Measurements from ENCODE around the gene BOK. TPM values are rescaled to one million over a fixed set of nuclear protein-coding genes. Genes with fewer than 3 reads are reported as not detected.

The BOK gene
- total and polyA plus RNA-seq, 2 of the 4 experiments (the other 2 are of a cell fraction): 13.3 to 34.4 TPM

- in situ Hi-C loops (cut with MboI; ENCODE audit: low sequenced_read_pairs) (no loop called here), intact Hi-C loops (cut with micrococcal nuclease) (no loop called here), dilution Hi-C loops (cut with HindIII; ENCODE audit: low sequenced_read_pairs, unreplicated experiment) (no loop called here)
- no peak overlapping the region for H3K9ac ChIP-seq (ENCODE audit: low read depth, low read length)
- ChIA-PET POLR2A (ENCODE audit: unreplicated experiment) (no interaction called here), CTCF (no interaction called here)
- no peak overlapping the region for H2AFZ ChIP-seq (replicated peaks; ENCODE audit: low read length, poor library complexity)
- H2BK20ac ChIP-seq (ENCODE audit: low read depth, low read length): no peak overlapping the region
- no peak overlapping the region for H2AK5ac ChIP-seq (ENCODE audit: low read depth, low read length)
- BruUV-seq (replicated peaks): no TSS peak
- no peak overlapping the region for H4K8ac ChIP-seq (ENCODE audit: low read depth in 2 of 2, low read length in 2 of 2)
- H3K56ac ChIP-seq (ENCODE audit: extremely low read depth, insufficient read depth, low read length): no peak overlapping the region
- H3K4me3 ChIP-seq (ENCODE audit: insufficient read depth, low read depth, low read length): no peak overlapping the region
- H3K27ac ChIP-seq (ENCODE audit: insufficient read depth, low read length): no peak overlapping the region
- H4K20me1 ChIP-seq (ENCODE audit: insufficient read depth, low read length): no peaks in the 10 kb centered on the region; the same call in 1 of the 2 replicates
- no peaks in the 10 kb centered on the region for H3K27me3 ChIP-seq (ENCODE audit: control insufficient read depth, insufficient read depth, low read length)
- no peak overlapping the region for H3K18ac ChIP-seq (ENCODE audit: low read depth, low read length)
- H3K4me2 ChIP-seq (ENCODE audit: low read depth, low read length): no peak overlapping the region
- 0 out of 2 replicates have a peak, but pooled peaks cover 3% of the 10 kb centered on the region for H3K9me1 ChIP-seq (ENCODE audit: insufficient read depth, low read length)
- peaks cover 39% of the 10 kb centered on the region for H3K36me3 ChIP-seq (ENCODE audit: control insufficient read depth, insufficient read depth, low read length)
- peaks cover 12 to 24% of the 10 kb centered on the region in 2 experiments for H3K79me1 ChIP-seq (ENCODE audit: low read depth in 1 of 2, low read length in 2 of 2)
- no peak for TF ChIP-seq SMC3 (IDR thresholded peaks at IDR 0.05; ENCODE audit: low read depth, low read length)
- no peak for TF ChIP-seq CEBPB (IDR thresholded peaks at IDR 0.05; ENCODE audit: low read depth, low read length)
- TF ChIP-seq RAD21 (IDR thresholded peaks at IDR 0.05; ENCODE audit: low read length): no peak
- TF ChIP-seq CTCF (conservative IDR thresholded peaks at IDR 0.05; ENCODE audit: low read depth, low read length): no peak
- TF ChIP-seq MAFK (IDR thresholded peaks at IDR 0.05; ENCODE audit: low read depth, low read length): no peak
- TF ChIP-seq MAZ (IDR thresholded peaks at IDR 0.05; ENCODE audit: borderline replicate concordance, low read depth, low read length): no peak
- no peak for TF ChIP-seq ELK1 (IDR thresholded peaks at IDR 0.05; ENCODE audit: borderline replicate concordance, low read depth, low read length)
- no peaks in the 10 kb centered on the region; the same call in 1 of the 2 replicates for H3K4me1 ChIP-seq (ENCODE audit: control insufficient read depth, insufficient read depth, low read length)
- no peak overlapping the region for H2BK120ac ChIP-seq (ENCODE audit: low read depth, low read length)
- no peak overlapping the region for H3K23ac ChIP-seq (ENCODE audit: low read depth, low read length)
- H3K9me3 ChIP-seq (ENCODE audit: control insufficient read depth, insufficient read depth, low read length): no peaks in the 10 kb centered on the region
- H4K5ac ChIP-seq (ENCODE audit: low read depth, low read length): no peak overlapping the region
- no peak overlapping the region for H3K4ac ChIP-seq (ENCODE audit: low read depth, low read length)
- H2BK5ac ChIP-seq (ENCODE audit: low read depth, low read length, poor library complexity, severe bottlenecking): no peak overlapping the region
- no peak overlapping the region for H3K14ac ChIP-seq (replicated peaks; ENCODE audit: low read depth, low read length)
- no peak overlapping the region for H4K91ac ChIP-seq (ENCODE audit: insufficient read depth, low read depth, low read length)
- no peak overlapping the region for H2AK9ac ChIP-seq (replicated peaks; ENCODE audit: low read depth, low read length, poor library complexity)
- ATAC-seq (ENCODE audit: low read depth): no peak
- no peak for DNase-seq
- WGBS, 2 experiments (ENCODE audit: extremely low coverage in 2 of 2, insufficient read length in 1 of 2): no CpG with 5 or more reads among the region's 5 CpGs
- no peak overlapping the region for H2BK15ac ChIP-seq (ENCODE audit: low read depth, low read length)
These were observed 45.1 kb downstream of the BOK start for GRCh38 chr2:241603686-241604085.
